Measurements from ENCODE around the gene PLCB4. TPM values are rescaled to one million over a fixed set of nuclear protein-coding genes. Genes with fewer than 3 reads are reported as not detected.

PLCB4 gene
- 10 to 100 TPM; 12.0 to 21.0 (median 13.3) TPM for total RNA-seq
- 10 to 100 TPM in 2 of 3 donors, 1 to 10 TPM in 1; 9.7 to 13.6 (median 10.2) TPM for polyA plus RNA-seq

GRCh38 chr20:9068841-9069663 lies at the start of gene PLCB4:
PLCB4 (plus strand) TSS chr20:9069087; CDS start chr20:9307815, 238,728 bp downstream.
- intact Hi-C loops (cut with DNase I) = loop anchor here (2.0 to 5.0 kb wide), 3 partner anchors 150 to 288 kb away; no protein-coding TSS in a partner anchor
- no peaks in the 10 kb centered on the region for H3K27me3 ChIP-seq
- TF ChIP-seq EP300 (IDR thresholded peaks at IDR 0.05) (no peak), POLR2AphosphoS5 (IDR thresholded peaks at IDR 0.05) (peak in 1 of 4 donors; percentile 18)
- TF ChIP-seq, protein P1, sequence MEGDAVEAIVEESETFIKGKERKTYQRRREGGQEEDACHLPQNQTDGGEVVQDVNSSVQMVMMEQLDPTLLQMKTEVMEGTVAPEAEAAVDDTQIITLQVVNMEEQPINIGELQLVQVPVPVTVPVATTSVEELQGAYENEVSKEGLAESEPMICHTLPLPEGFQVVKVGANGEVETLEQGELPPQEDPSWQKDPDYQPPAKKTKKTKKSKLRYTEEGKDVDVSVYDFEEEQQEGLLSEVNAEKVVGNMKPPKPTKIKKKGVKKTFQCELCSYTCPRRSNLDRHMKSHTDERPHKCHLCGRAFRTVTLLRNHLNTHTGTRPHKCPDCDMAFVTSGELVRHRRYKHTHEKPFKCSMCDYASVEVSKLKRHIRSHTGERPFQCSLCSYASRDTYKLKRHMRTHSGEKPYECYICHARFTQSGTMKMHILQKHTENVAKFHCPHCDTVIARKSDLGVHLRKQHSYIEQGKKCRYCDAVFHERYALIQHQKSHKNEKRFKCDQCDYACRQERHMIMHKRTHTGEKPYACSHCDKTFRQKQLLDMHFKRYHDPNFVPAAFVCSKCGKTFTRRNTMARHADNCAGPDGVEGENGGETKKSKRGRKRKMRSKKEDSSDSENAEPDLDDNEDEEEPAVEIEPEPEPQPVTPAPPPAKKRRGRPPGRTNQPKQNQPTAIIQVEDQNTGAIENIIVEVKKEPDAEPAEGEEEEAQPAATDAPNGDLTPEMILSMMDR (IDR thresholded peaks at IDR 0.05) = no peak
- 1 to 2% methylated on average over 75 of the region's 75 CpGs for WGBS, 2 donors
- no peaks in the 10 kb centered on the region for H3K36me3 ChIP-seq
- H3K9me3 ChIP-seq = no peaks in the 10 kb centered on the region
- peak; percentile 73 for DNase-seq
- H3K27ac ChIP-seq = peak within 1 kb of the TSS; percentile 75 to 91 (median 83)
- peaks cover 0 to 20% (median 7%) of the 10 kb centered on the region in 4 donors for H3K4me1 ChIP-seq
- peak within 1 kb of the TSS; percentile 65 to 98 (median 69) for H3K4me3 ChIP-seq

- intact Hi-C loops (cut with DNase I) = no loop called here
- Histone ChIP-seq H3K4me3 (no peak overlapping the region), H3K27ac (no peak overlapping the region), H3K27me3 (no peaks in the 10 kb centered on the region), H3K36me3 (no peaks in the 10 kb centered on the region), H3K9me3 (no peaks in the 10 kb centered on the region), H3K4me1 (no peaks in the 10 kb centered on the region)
- no peak for DNase-seq
- no peak for TF ChIP-seq EP300 (IDR thresholded peaks at IDR 0.05)
- no peak for TF ChIP-seq POLR2A (IDR thresholded peaks at IDR 0.05)
- TF ChIP-seq POLR2AphosphoS5 (IDR thresholded peaks at IDR 0.05) = no peak
- TF ChIP-seq, protein P1 (IDR thresholded peaks at IDR 0.05) = no peak
These were observed 49.1 kb upstream of the PLCB4 start for GRCh38 chr20:9019833-9020232.

DNA sequence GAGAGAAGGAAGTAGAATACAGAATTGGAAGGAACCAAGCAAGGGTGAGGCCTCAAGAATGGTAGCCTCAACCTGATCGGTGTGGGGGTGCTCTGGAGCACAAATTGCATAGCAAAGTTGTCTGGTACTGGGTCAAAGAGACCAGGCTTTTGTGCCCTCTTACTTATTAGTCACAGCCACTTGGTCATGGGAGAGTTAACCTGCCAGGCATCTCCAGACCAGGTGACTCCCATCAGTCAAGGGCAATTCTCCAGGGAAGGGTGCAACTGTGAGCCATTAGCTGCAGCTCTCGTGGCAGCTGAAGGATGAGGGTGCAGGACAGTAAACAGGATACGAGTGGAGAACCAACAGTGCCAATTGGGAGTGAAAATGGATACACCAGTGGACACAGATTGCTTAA lies 47.7 kb upstream of the PLCB4 start:
- WGBS, 2 donors = 74 to 75% methylated on average over 3 of the region's 3 CpGs

DNA sequence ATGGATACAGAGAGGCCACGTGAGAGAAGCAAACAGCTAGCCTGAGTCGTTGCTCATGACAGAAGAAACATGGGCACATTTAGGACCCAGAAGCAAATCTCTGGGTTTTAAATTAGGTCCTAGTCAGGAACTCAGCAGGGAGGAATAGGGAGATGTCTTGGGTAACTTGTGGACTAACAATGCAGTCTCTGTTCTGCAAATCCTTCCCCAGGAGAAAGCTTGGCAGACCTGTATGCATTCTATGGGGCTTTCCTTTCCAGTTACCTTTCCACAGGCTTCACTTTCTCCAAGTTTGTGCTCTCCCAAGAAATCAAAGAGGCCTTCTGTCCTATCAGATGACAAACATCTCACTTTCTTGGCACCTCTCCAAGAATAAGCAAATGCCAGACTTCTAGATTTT lies 47.2 kb upstream of the PLCB4 start:
- TF ChIP-seq POLR2AphosphoS5 (IDR thresholded peaks at IDR 0.05) = no peak
- TF ChIP-seq POLR2A (IDR thresholded peaks at IDR 0.05) = no peak
- TF ChIP-seq EP300 (IDR thresholded peaks at IDR 0.05) = no peak
- TF ChIP-seq, protein P1 (IDR thresholded peaks at IDR 0.05) = no peak
- 67 to 71% methylated on average over 2 of the region's 2 CpGs for WGBS, 2 donors
- DNase-seq = no peak
- no peaks in the 10 kb centered on the region for H3K36me3 ChIP-seq
- H3K9me3 ChIP-seq = no peaks in the 10 kb centered on the region
- H3K4me3 ChIP-seq = no peak overlapping the region
- intact Hi-C loops (cut with DNase I) = no loop called here
- H3K4me1 ChIP-seq = no peaks in the 10 kb centered on the region
- no peak overlapping the region for H3K27ac ChIP-seq
- H3K27me3 ChIP-seq = no peaks in the 10 kb centered on the region

More for the DNA sequence above, 47.7 kb upstream of the PLCB4 start:
- no peak overlapping the region for H3K27ac ChIP-seq
- no peaks in the 10 kb centered on the region for H3K4me1 ChIP-seq
- H3K27me3 ChIP-seq = no peaks in the 10 kb centered on the region
- TF ChIP-seq, protein P1 (IDR thresholded peaks at IDR 0.05) = no peak
- TF ChIP-seq EP300 (IDR thresholded peaks at IDR 0.05) (no peak), POLR2AphosphoS5 (IDR thresholded peaks at IDR 0.05) (no peak), POLR2A (IDR thresholded peaks at IDR 0.05) (no peak)
- no peaks in the 10 kb centered on the region for H3K36me3 ChIP-seq
- intact Hi-C loops (cut with DNase I) = no loop called here
- DNase-seq = no peak
- no peaks in the 10 kb centered on the region for H3K9me3 ChIP-seq
- H3K4me3 ChIP-seq = no peak overlapping the region
